Stimulated activated CD4-positive, alpha-beta T cell treated with anti-CD3 and anti-CD28 coated beads, Interleukin-15, amount 100 ng/mL, for 1 hour (primary cell): ENCODE data around the gene ACVR1.
"Not testable (repeated sequence)": the region's sequence is repeated elsewhere in the genome, so short reads cannot be mapped to it uniquely, and the experiment has no call there.

Source experiments
- DNase-seq, 2 donors: peaks; one replicate each; pipeline ENCODE4 v3.0.0-alpha.2; 2020; ENCODE audit warnings: low read depth in 1 of 2, low spot score in 1 of 2

The ACVR1 gene

GRCh38 chr2:157725846-157726245 lies 150.3 kb downstream of the ACVR1 start:
- DNase-seq, result no peak

- DNase-seq, result no peak
Observed at GRCh38 chr2:157722580-157723234, 153.4 kb downstream of the ACVR1 start.

GRCh38 chr2:157720504-157720903 lies 155.6 kb downstream of the ACVR1 start:
- no peak for DNase-seq

GRCh38 chr2:157704653-157705052 lies 171.5 kb downstream of the ACVR1 start:
- DNase-seq, result not testable (repeated sequence)

- DNase-seq, result not testable (repeated sequence)
Observed at GRCh38 chr2:157704148-157704547, 172.0 kb downstream of the ACVR1 start.

- DNase-seq, result no peak
Observed at GRCh38 chr2:157699806-157700205, 176.3 kb downstream of the ACVR1 start.

- DNase-seq, result no peak
Observed at GRCh38 chr2:157699009-157699408, 177.1 kb downstream of the ACVR1 start.

- no peak for DNase-seq
Observed at GRCh38 chr2:157698430-157698829, 177.7 kb downstream of the ACVR1 start.

- no peak for DNase-seq
Observed at GRCh38 chr2:157696036-157696435, 180.1 kb downstream of the ACVR1 start.

- DNase-seq, result no peak
Observed at GRCh38 chr2:157692768-157693167, 183.4 kb downstream of the ACVR1 start.

GRCh38 chr2:157691695-157692094 lies 184.4 kb downstream of the ACVR1 start:
- DNase-seq, result no peak

GRCh38 chr2:157691131-157691530 lies 185.0 kb downstream of the ACVR1 start:
- no peak for DNase-seq
